ENCODE results near the gene FRMD1.

FRMD1 gene

DNA sequence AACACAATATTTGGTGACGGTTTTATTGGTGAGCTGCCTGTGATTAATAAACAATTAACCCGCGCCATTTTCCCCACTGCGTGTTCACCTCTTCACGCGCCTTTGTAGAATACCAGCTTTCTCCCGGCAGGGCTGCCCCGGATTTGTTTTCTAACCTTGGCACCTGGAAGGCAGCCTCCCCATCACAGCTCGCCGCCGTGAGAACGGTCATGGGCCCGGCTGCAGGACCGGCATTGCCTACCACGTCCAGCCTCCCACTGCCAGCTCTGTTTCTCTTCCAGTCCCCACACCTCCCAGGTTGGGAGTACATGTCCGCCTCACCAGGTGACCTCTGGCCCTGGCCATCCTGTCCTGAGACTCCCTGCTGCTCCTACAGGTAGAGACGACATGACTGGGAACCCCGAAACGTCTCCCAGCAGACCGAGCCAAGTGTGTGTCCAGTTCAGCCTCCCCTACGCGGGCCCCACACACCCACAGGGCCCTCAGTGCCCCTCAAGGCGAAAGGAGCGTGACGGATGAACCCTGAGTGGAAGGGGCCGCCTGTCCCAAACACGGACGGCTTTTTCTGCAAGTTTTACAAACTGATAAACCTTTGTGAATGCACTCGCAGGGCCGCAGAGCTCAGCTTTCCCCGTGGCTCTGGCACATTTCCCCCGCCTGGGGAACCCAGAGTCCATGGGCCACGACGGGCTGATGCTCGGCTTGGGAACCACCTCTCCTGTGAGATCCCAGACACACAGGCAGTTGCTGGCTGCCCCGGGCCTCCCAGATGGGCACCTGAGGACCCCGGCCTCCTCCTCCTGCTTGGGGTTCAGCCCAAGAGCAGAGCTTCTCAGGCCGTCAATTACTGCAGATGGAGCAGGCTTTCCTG lies 25.7 kb downstream of the FRMD1 start:
- no peak for DNase-seq

DNA sequence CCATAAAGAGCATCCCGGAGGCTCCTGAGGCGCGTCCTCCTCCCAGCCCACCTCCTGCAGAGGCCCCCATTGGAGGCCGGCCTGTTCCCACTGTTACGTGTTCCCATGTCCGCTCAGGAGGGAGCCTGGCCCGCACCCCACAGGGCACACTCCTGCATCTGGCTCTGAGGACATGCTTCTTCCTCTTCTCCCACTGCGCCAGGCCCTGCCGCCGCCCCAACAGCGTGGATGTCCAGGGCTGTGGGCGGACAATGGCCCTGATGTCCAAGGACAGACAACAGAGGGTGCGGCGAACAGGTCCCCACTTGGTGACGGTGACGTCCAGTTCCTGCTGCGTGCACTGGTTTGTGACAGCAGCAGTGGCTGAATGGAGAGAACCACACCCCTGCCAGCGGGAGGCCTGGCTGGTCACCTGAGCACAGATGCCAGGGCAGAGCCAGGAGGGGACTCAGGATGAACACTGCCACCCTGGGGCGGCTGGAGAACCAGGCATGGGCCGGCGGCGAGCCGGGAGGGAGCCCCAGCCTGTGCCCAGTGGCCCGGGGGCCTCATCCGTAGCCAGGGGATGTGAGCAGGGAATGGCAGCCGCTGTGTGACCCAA lies 26.6 kb downstream of the FRMD1 start:
- no peak for DNase-seq

DNA sequence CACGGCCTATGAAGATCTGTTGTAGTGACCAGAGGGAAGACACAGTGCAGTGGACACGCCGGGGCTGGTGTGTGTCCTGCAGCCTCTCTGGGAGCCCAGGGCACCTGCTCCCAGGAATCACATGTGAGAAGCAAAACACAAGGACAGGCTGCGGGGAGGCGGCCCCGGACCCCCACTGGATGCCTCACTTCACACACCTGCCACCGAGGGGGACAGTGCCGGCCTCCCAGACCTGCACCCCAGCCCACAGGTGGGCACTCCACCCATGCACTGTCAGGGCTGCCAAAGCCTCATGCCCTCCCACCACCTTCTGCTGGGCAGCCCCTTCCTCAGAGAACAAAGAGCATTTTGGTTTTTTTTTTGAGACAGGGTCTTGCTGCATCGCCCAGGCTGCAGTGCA lies 27.4 kb downstream of the FRMD1 start:
- DNase-seq: no peak

DNA sequence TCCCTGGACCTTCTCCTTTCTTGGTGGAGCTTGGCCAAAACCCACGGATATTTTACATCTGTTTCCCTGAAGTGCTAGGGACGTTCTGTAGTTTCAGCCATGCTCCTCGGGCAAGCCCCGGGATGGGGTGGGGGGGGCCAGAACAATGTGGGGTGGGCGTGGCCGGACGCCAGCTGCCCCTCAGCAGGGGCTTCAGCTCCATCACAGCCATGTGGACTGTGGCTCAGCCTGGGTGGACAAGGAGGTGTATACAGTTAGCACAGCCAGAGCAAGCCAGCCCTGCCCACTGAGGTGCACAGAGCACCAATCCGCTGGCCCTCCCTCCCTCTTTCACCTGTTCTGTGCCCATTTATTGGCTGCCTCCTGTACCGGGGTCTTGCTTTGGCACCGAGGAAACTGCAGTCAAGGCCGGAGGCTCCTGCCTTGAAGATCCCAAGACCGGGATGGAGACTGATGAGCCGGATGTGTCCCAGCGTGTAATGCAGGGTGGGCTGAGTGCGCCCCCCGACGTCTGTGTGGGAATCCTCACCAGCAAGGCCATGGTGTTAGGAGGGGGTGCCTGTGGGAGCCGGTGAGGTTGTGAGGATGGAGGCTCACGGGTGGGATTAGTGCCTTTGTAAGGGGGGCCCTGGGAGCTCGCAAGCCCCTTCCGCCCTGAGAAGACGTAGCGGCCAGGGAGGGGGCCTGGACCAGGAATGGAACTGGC lies 28.0 kb downstream of the FRMD1 start:
- no peak for DNase-seq

DNA sequence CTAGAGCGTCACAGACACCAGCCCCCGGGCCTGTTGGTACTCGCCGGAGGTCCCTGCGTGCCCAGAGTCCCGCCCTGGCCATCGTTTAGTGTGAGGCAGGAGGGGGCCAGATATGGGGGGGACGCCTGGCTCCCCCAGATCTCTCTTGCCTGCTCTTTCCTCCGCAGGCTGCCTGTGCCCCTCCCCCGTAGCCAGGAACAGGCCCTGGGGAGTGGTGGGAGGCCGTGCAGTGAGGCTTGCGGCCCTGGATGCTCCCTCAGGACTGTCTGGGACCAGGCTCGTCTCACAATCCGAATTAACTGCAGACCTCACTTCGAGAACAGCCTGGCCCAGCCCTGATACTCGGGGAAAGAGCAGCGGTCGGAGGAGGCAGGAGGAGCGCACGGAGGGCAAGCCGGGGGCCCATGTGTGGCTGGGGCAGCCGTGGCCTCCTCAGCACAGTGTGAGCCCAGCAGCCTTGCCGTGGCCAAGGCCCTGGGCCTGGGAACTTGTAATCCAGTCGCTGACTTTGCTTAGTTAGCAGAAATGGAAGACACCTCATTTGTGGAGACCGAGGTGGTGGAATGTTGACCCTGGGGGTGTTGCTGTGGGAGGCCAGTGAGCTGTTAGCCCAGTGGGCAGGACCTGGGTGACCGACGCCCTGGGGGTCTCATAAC lies 28.7 kb downstream of the FRMD1 start:
- DNase-seq: no peak

DNA sequence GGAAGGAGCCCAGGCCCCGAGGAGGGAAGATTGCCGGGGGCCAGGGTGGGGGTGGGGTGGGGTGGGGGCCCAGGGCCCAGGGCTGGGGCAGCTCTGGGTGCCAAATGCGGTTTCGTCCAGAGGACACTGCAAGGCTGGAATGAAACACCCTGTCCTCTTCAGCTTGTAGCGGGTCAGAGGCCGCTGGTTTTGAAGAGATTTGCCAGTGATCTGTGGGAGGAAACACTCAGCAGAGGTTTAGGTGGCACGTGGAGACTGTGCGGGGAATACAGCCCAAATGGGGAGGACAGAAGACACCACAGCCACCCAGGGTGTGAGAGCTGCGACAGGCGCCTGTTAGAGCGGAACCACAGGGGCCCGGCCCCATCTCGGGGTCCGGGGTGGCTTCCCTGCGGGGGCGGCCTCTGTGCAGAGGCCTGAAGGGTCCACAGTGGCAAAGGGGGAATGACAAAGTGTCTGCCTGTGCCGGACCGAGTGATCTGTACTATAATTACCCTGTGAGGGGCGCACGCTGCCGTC lies 29.2 kb downstream of the FRMD1 start:
- no peak for DNase-seq

DNA sequence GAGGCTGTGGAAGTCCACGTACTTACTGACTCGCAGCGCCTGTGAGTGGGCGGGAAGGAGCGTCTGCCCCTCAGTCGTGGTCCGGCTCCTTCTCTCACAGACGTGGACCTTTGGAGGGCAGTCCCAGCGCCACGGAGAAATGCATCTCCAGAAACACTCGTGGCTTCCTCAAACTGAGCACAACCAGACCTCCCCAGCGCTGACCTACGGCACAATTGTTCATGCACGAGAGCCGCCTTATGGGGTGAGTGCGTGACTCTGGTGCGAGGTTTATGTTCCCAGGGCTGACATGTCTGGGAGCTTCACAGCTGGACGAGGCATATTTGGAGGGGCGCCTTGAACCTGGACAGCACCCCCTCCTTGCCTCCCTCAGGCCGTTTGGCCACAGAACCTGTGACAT lies 29.7 kb downstream of the FRMD1 start:
- no peak for DNase-seq

DNA sequence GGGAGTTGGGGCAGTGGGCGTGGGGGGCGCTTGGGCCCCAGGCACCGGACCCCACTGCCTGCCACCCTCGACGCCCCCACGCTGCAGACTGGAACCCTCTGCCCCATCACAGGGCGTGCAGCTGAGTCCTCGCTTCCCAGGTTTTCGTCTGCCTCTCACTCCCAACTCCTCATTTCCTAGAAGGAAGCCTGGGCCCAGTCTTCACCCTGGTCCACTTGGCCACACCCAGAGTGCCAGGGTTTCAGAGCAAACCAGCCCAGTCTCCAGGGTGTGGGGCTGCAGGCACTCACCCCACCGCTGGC lies 30.3 kb downstream of the FRMD1 start:
- DNase-seq: no peak

DNA sequence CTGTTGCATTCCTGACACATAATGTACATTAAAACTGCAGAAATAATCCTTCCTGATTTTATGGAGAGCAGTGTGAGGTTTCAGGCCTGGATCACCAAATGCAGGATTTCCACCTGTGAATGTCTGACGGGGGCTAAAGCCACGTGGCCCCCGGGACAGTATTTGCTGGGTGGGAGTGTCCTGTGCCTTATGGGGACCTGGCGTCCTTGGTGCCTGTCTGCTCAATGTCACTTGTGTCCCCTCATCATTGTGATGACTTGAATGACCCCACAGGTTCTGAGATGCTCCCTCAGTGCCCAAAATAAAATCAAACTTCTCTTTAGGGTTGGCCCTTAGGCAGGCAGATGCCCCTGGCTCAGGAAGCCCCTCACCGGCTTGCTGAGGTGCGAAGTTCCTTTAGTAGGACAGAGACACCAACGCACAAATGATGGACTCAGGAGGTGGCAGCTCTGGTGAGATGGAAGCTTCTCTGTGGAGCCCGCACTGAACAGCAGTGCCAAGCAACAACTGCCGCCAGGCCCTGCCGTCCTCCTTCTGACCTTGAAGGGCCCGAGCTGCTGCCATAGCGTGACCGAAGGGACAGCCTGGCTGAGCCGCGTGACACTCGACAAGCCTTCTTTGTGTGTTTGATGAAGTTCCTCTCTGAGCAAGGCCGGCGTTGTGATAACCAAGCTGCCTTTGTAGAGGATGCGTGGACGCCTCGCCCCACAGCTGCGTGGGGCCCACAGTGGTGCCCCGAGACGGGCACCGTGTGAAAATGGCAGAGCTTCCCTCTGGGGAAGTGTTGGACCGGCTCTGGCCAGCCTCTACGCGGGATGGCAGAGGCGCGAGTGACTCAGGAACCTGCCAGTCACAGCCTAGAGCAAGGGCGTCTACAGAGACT lies 30.9 kb downstream of the FRMD1 start:
- no peak for DNase-seq

DNA sequence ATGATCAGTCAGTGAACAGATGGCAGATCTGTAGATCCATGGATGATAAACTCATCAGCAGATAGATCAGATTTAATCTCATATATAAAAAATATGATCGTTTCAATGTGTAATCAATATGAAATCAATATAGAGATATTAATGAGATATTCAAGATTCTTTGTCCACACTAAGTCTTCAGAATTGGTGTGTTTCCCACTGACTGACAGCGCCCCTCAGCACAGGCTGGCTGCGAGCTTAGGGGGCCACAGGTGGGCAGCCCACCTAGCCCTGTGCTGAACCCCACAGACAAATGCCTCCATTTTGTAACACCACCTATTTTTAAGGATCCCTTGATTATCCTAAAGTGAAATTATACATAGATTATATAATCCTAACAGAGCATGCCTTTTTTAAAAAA lies 32.3 kb downstream of the FRMD1 start:
- no peak for DNase-seq

DNA sequence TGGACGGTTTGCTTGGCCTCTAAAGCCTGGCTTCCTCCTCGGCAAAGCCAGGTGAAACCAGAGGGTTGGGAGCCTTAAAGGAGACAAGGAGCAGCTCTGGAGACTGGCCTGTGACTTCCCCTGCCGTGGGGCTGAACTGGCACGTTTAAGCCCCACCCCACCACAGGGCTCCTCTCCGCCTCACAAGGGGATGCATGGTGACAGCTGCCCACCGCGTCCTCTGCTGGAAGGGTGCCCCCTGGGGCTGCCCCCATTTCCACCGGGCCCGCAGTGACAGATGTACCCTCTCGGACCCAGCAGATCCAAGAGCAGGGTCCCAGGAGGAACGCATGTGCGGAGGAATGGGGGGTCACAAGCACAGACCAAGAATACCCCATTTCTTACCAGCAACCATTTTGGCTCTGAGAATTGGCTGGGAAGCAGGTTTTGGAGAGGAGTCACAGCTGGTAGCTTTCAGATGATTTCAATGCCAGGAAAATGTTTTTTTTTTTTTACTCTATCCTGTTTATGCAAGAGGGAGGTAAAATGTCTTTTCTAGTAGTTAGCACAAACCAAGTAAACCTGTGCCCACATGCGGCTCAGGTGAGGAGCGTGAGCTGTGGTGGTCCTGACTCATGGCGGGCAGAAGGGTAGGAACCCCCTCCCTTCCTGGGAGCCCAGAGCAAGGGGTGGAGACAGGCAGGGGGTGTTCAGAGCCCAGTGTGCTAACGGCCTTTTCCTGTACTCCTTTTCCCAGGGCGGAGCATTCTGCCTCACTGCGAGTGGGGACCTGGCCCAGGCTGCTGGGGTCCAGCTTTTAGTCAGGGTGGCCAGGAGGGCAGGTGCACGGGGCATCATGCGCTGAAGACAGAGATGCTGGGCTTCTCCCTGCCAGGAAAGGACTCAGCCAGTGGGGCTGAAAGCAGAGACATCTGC lies 33.0 kb downstream of the FRMD1 start:
- no peak for DNase-seq

DNA sequence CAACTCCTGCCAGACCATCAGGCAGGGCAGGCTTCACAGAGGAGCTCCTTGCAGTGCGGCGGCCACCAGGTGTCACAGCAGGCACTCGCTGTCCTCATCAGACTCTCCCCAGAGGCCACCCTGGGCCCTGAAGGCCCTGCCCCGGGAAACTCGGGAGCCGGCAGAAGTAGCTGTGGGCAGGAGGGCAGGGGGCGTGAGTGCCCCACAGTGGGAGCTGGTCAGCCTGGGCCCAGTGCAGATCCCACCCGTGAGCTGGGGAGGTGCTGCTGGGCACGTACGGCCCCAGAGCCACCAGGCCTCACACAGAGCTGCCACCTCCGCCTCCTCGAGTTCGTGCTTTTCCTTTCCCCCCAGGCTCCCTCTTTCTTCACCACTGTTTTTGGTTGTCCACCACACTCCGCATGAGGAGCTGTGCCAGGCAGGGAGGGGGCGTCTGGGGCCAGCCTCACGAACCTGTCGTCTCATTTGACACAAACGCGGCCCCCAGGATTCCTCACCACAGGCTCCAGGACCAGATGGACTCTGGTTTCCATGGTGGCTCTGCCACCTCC lies 33.8 kb downstream of the FRMD1 start:
- DNase-seq: no peak

DNA sequence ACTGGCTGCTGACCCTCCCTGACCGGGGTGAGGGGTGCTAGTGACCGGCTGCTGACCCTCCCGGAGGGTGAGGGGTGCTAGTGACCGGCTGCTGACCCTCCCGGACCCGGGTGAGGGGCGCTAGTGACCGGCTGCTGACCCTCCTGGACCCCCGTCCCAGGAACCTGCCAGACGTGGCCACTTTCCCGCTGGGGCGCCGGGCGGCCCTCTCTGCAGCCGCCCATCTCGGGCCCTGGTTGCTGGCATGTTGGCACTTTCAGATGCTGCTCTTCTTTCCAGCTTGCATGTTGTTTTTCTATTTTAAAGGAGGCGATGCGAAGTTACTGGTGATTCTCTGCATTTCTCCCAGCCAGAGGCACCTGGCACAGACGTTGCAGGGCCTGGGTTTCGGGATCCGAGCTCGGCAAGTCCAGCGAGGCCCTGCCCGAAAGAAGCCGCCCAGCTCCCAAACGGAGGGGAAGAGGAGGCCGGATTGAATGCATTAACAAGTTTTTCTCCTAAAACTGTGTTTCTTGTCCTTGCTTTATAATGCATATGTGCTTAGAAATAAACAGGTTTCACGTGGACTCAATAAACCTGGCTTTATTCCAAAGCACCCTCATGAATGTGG lies 34.4 kb downstream of the FRMD1 start:
- DNase-seq: no peak

DNA sequence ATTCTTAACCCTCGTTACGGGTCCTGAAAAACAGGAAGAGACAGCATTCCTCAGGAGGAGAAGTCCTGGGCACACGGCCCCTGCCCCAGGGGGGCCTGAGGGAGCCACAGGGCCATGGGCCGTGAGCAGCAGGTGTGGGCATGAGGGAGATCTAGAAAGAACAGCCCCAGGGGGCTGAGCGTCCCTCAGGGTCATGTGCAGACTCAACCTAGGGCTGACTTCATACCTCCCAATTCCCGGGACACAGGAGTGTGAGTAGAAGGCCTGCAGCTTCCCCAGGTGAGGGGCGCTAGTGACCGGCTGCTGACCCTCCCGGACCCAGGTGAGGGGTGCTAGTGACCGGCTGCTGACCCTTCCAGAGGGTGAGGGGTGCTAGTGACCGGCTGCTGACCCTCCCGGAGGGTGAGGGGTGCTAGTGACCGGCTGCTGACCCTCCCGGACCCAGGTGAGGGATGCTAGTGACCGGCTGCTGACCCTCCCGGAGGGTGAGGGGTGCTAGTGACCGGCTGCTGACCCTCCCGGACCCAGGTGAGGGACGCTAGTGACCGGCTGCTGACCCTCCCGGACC lies 35.1 kb downstream of the FRMD1 start:
- no peak for DNase-seq

DNA sequence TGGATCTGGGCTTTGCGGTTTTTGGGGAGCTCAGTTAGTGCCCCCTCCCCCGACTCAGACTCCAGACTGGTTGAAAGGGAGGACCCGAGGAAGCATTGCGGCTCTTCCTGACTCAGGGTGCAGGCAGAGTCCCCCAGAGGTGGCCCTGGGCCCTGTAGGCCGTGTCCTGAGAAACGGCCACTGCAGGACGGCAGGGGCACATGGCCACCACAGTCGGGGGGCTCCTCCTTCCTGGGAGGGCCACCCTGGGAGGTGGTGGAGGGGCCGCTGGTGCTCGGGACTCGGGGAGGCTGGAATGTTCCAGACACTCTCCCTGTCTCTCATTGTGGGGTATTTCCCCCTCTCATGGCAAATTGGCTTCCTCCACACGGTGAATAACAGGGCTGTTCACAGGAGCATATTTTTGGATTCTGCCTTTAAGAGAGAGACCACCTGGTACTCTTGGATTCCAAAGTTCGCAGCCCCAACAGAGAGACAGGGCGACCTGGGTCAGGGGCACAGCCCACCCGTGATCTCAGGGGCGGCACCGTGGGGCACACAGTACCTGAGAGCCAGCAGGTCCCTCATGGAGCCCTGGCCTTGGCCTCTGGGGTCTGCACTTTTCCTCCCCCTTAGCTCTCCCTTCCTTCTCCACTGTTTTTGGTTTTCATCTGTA lies 35.7 kb downstream of the FRMD1 start:
- no peak for DNase-seq

DNA sequence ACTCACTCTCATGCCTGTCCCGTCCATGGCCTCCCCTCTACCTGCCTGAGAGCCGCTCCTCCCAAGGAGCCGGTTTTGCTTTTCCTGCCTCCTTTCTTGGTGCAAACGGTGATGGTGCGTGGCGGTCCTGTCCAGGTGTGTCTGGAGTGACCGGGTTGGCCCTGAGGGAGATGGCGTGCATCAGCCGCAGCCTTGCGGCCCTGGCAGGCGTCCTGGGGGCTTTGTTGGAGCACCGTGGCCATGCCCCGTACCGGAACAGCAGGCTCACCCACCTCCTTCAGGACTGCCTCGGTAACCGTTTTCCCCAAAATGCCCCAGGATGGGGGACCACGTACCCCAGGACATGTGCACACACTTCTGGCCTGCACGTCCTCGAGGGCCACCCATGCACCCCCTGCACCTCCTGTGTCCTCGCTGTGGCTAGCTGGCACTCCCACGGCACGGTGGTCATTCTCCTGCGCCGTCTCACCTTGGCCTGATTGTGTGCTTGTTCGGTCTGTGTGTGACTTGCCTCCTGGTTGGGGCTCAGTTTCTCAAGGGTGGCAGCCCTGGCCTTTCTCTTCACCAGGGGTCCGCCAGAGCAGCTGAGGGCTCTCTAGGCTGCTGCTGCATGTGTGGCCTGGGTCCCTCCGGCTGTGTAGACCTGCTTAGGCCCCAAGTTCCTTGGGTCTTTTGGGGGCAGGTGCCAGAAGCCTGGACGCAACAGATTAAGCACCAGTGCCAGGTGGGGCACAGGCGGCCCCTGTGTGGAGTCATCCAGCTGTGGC lies 36.4 kb downstream of the FRMD1 start:
- no peak for DNase-seq

DNA sequence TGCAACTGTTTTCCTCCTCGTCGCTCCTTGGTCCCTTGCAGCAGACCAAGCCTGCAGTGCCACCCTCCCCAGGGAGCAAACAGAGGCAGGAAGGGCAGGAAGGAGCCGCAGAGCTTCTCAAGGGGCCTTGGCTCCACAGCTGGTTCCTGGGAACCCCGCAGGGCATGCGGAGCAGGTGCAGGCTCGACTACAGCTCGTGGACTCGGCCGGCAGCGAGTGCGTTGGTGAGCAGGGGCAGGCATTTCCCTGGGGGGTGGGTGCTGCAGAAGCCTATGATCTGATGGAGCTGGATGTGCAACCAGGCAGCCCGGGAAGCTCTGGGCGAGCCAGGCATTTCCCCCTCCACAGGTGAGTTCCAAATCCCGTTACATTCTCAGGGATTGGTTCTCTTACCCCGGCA lies 37.1 kb downstream of the FRMD1 start:
- DNase-seq: no peak

DNA sequence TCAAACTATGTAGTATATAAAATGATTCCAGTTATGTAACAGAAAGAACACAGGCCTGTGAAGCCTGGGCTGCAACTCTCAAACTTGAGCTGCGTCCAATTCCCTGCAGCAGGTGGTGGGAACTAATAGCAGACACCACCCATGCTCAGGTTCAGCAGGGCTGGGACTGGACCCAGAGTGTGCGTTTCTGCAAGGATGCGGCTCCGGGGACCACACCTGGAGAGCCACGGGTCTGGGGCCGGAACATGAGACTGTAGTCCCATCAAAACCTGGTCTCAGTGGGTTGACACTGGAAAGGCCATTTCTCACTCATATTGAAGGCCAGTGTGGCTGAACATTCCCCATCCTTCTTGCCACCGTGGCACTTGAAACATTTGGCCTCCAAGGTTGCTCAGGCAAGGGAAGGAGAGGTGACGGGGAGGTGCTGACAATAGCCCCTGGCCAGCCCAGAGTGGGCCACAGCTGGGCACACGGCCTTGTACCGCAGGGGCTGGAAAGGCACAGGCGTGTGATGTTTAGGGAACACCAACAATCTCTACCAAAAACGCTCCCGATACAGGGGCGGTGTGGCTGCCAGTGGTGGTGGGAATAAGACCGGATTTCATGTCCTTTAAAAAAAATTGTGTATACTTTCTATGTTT lies 38.0 kb downstream of the FRMD1 start:
- no peak for DNase-seq

Data from stimulated activated CD4-positive, alpha-beta T cell treated with anti-CD3 and anti-CD28 coated beads, Interleukin-4, amount 100 ng/mL, for 24 hours (primary cell).